ENCODE measurements around the gene CADPS.
A peak's percentile ranks its signal among the peaks of the same experiment; 100 is the strongest.

Gene CADPS

GRCh38 chr3:62678841-62679240 lies 196.4 kb downstream of the CADPS start:
- no peak for DNase-seq

- no peak for DNase-seq
Measured at GRCh38 chr3:62677926-62678325, 197.3 kb downstream of the CADPS start.

GRCh38 chr3:62676689-62677271 lies 198.4 kb downstream of the CADPS start:
- no peak for DNase-seq

- no peak for DNase-seq
Measured at GRCh38 chr3:62675492-62675891, 199.7 kb downstream of the CADPS start.

GRCh38 chr3:62672988-62673313 lies 202.3 kb downstream of the CADPS start:
- no peak for DNase-seq

GRCh38 chr3:62672270-62672987 lies 202.8 kb downstream of the CADPS start:
- no peak for DNase-seq

GRCh38 chr3:62670351-62670750 lies 204.9 kb downstream of the CADPS start:
- DNase-seq, result no peak

GRCh38 chr3:62669161-62669560 lies 206.1 kb downstream of the CADPS start:
- no peak for DNase-seq

- DNase-seq, result peak; percentile 17
Measured at GRCh38 chr3:62667714-62668113, 207.5 kb downstream of the CADPS start.

- DNase-seq, result peak; percentile 58
Measured at GRCh38 chr3:62665627-62666437, 209.4 kb downstream of the CADPS start.

- no peak for DNase-seq
Measured at GRCh38 chr3:62662677-62663076, 212.5 kb downstream of the CADPS start.

GRCh38 chr3:62659660-62660059 lies 215.6 kb downstream of the CADPS start:
- no peak for DNase-seq

- DNase-seq, result no peak
Measured at GRCh38 chr3:62655691-62656063, 219.5 kb downstream of the CADPS start.

GRCh38 chr3:62655056-62655690 lies 220.0 kb downstream of the CADPS start:
- no peak for DNase-seq

GRCh38 chr3:62653796-62654195 lies 221.4 kb downstream of the CADPS start:
- DNase-seq, result no peak

- DNase-seq, result no peak
Measured at GRCh38 chr3:62647711-62648110, 227.5 kb downstream of the CADPS start.

GRCh38 chr3:62644493-62644892 lies 230.7 kb downstream of the CADPS start:
- no peak for DNase-seq

- no peak for DNase-seq
Measured at GRCh38 chr3:62638316-62638715, 236.9 kb downstream of the CADPS start.

GRCh38 chr3:62636235-62636826 lies 238.9 kb downstream of the CADPS start:
- no peak for DNase-seq

GRCh38 chr3:62632510-62633294 lies 242.5 kb downstream of the CADPS start:
- no peak for DNase-seq

- DNase-seq, result no peak
Measured at GRCh38 chr3:62631488-62631887, 243.7 kb downstream of the CADPS start.

GRCh38 chr3:62630664-62631063 lies 244.6 kb downstream of the CADPS start:
- DNase-seq, result no peak

Measured in RPMI8226 (cell line).